ENCODE results near the gene DCAF10. TPM values are rescaled to one million over a fixed set of nuclear protein-coding genes. Genes with fewer than 3 reads are reported as not detected.
A peak's percentile ranks its signal among the peaks of the same experiment; 100 is the strongest.

DCAF10 gene
- polyA plus RNA-seq, 3 donors, result 12.4 to 17.2 (median 14.7) TPM

DNA sequence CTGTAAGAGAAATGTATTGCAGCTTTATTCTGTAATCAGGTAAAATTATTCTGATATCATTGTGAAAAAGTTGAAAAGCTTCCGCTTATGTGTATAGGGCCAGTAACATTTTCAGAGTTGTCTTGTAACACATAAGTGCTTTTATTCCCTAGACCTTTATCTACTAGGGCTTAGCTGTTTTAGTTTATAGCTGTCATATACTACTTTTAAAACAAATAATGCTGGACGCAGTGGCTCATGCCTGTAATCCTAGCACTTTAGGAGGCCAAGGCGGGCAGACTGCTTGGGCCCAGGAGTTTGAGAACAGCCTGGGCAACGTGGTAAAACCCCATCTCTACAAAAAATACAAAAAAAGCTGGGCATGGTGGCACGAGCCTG is 70.2 kb downstream of the DCAF10 start:
- no peak for DNase-seq
- H3K4me1 ChIP-seq (ENCODE audit: control insufficient read depth in 1 of 2, insufficient read depth in 2 of 2, low read length in 2 of 2), result no peaks in the 10 kb centered on the region
- H3K9me3 ChIP-seq (replicated peaks in 1 of 2; ENCODE audit: control insufficient read depth in 1 of 2, insufficient read depth in 1 of 2, low read length in 2 of 2), result no peaks in the 10 kb centered on the region
- H3K9ac ChIP-seq (ENCODE audit: insufficient read depth, low read length, poor library complexity, severe bottlenecking), result no peak overlapping the region
- no peak overlapping the region for H3K27ac Mint-ChIP-seq
- intact Hi-C loops (cut with micrococcal nuclease), result no loop called here
- no peaks in the 10 kb centered on the region for H3K4me1 Mint-ChIP-seq
- H3K4me3 ChIP-seq (replicated peaks in 1 of 3; ENCODE audit: low read depth in 2 of 3, low read length in 3 of 3), result no peak overlapping the region
- H3K27me3 ChIP-seq (ENCODE audit: control insufficient read depth in 2 of 2, insufficient read depth in 2 of 2, low read length in 2 of 2), result no peaks in the 10 kb centered on the region
- no peak overlapping the region for H3K4me2 ChIP-seq (replicated peaks; ENCODE audit: extremely low read depth, low read length, poor library complexity, severe bottlenecking)
- H3K4me3 Mint-ChIP-seq, result no peak overlapping the region
- TF ChIP-seq, protein P1, sequence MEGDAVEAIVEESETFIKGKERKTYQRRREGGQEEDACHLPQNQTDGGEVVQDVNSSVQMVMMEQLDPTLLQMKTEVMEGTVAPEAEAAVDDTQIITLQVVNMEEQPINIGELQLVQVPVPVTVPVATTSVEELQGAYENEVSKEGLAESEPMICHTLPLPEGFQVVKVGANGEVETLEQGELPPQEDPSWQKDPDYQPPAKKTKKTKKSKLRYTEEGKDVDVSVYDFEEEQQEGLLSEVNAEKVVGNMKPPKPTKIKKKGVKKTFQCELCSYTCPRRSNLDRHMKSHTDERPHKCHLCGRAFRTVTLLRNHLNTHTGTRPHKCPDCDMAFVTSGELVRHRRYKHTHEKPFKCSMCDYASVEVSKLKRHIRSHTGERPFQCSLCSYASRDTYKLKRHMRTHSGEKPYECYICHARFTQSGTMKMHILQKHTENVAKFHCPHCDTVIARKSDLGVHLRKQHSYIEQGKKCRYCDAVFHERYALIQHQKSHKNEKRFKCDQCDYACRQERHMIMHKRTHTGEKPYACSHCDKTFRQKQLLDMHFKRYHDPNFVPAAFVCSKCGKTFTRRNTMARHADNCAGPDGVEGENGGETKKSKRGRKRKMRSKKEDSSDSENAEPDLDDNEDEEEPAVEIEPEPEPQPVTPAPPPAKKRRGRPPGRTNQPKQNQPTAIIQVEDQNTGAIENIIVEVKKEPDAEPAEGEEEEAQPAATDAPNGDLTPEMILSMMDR (IDR thresholded peaks at IDR 0.05), result no peak
- no peaks in the 10 kb centered on the region for H3K9me3 Mint-ChIP-seq
- H3K36me3 ChIP-seq (replicated peaks in 1 of 2; ENCODE audit: control insufficient read depth in 1 of 2, insufficient read depth in 2 of 2, low read length in 2 of 2), result peaks cover 0 to 7% of the 10 kb centered on the region in 2 donors
- H3K27ac ChIP-seq (ENCODE audit: low read depth in 1 of 2, low read length in 2 of 2), result no peak overlapping the region
- no peaks in the 10 kb centered on the region for H3K27me3 Mint-ChIP-seq (ENCODE audit: low read depth in 3 of 3)
- no peak overlapping the region for H2AFZ ChIP-seq (ENCODE audit: insufficient read depth, low read depth, low read length, poor library complexity, severe bottlenecking)
- no peaks in the 10 kb centered on the region for H4K20me1 ChIP-seq (ENCODE audit: insufficient read depth, low read length)
- WGBS (ENCODE audit: insufficient coverage), result no CpG with 5 or more reads among the region's 5 CpGs
- H3K36me3 Mint-ChIP-seq, result peaks cover 11 to 14% of the 10 kb centered on the region in 2 donors
- H3K79me2 ChIP-seq (ENCODE audit: insufficient read depth, low read length), result no peaks in the 10 kb centered on the region

GRCh38 chr9:37873955-37874354 is 73.4 kb downstream of the DCAF10 start:
- H3K4me3 ChIP-seq (replicated peaks in 1 of 3; ENCODE audit: low read depth in 2 of 3, low read length in 3 of 3), result no peak overlapping the region
- no peak overlapping the region for H3K4me2 ChIP-seq (replicated peaks; ENCODE audit: extremely low read depth, low read length, poor library complexity, severe bottlenecking)
- no peaks in the 10 kb centered on the region for H3K27me3 ChIP-seq (ENCODE audit: control insufficient read depth in 2 of 2, insufficient read depth in 2 of 2, low read length in 2 of 2)
- H2AFZ ChIP-seq (ENCODE audit: insufficient read depth, low read depth, low read length, poor library complexity, severe bottlenecking), result no peak overlapping the region
- Mint-ChIP-seq H3K27ac (peak overlapping the region in 1 of 7 donors; percentile 11), H3K4me1 (no peaks in the 10 kb centered on the region), H3K36me3 (peaks cover 6 to 11% of the 10 kb centered on the region in 2 donors), H3K4me3 (no peak overlapping the region), H3K9me3 (peaks cover 0 to 8% (median 5%) of the 10 kb centered on the region in 7 donors), H3K27me3 (ENCODE audit: low read depth in 3 of 3) (peaks cover 0 to 2% (median 0%) of the 10 kb centered on the region in 3 donors)
- H3K9me3 ChIP-seq (replicated peaks in 1 of 2; ENCODE audit: control insufficient read depth in 1 of 2, insufficient read depth in 1 of 2, low read length in 2 of 2), result peaks cover 4 to 5% of the 10 kb centered on the region in 2 donors
- no peaks in the 10 kb centered on the region for H3K4me1 ChIP-seq (ENCODE audit: control insufficient read depth in 1 of 2, insufficient read depth in 2 of 2, low read length in 2 of 2)
- H3K79me2 ChIP-seq (ENCODE audit: insufficient read depth, low read length), result no peaks in the 10 kb centered on the region
- no CpG with 5 or more reads among the region's 2 CpGs for WGBS (ENCODE audit: insufficient coverage)
- H3K27ac ChIP-seq (ENCODE audit: low read depth in 1 of 2, low read length in 2 of 2), result no peak overlapping the region
- intact Hi-C loops (cut with micrococcal nuclease), result no loop called here
- peaks cover 1 to 21% of the 10 kb centered on the region in 2 donors for H3K36me3 ChIP-seq (replicated peaks in 1 of 2; ENCODE audit: control insufficient read depth in 1 of 2, insufficient read depth in 2 of 2, low read length in 2 of 2)
- no peaks in the 10 kb centered on the region for H4K20me1 ChIP-seq (ENCODE audit: insufficient read depth, low read length)
- no peak for DNase-seq
- TF ChIP-seq, protein P1 (IDR thresholded peaks at IDR 0.05), result no peak
- H3K9ac ChIP-seq (ENCODE audit: insufficient read depth, low read length, poor library complexity, severe bottlenecking), result no peak overlapping the region
